Erythroblast (primary cell): ENCODE results near the gene TM7SF3.
"Not testable (repeated sequence)": the region's sequence is repeated elsewhere in the genome, so short reads cannot be mapped to it uniquely, and the experiment has no call there.

Source experiments
- DNase-seq, 2 experiments: peaks; one replicate each; lab custom pipeline; 2025; lab: John Stamatoyannopoulos, UW
- GATA1 ChIP-seq: IDR thresholded peaks from 2 replicates; pipeline ENCODE4 v1.6.1; 2011; ENCODE audit warnings: low read depth, mild to moderate bottlenecking, control low read depth, low read length, moderate library complexity
- POLR2A ChIP-seq: IDR thresholded peaks from 2 replicates; pipeline ENCODE4 v1.6.1; 2011; ENCODE audit warnings: mild to moderate bottlenecking, low read length

Gene TM7SF3, protein sequence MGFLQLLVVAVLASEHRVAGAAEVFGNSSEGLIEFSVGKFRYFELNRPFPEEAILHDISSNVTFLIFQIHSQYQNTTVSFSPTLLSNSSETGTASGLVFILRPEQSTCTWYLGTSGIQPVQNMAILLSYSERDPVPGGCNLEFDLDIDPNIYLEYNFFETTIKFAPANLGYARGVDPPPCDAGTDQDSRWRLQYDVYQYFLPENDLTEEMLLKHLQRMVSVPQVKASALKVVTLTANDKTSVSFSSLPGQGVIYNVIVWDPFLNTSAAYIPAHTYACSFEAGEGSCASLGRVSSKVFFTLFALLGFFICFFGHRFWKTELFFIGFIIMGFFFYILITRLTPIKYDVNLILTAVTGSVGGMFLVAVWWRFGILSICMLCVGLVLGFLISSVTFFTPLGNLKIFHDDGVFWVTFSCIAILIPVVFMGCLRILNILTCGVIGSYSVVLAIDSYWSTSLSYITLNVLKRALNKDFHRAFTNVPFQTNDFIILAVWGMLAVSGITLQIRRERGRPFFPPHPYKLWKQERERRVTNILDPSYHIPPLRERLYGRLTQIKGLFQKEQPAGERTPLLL

DNA sequence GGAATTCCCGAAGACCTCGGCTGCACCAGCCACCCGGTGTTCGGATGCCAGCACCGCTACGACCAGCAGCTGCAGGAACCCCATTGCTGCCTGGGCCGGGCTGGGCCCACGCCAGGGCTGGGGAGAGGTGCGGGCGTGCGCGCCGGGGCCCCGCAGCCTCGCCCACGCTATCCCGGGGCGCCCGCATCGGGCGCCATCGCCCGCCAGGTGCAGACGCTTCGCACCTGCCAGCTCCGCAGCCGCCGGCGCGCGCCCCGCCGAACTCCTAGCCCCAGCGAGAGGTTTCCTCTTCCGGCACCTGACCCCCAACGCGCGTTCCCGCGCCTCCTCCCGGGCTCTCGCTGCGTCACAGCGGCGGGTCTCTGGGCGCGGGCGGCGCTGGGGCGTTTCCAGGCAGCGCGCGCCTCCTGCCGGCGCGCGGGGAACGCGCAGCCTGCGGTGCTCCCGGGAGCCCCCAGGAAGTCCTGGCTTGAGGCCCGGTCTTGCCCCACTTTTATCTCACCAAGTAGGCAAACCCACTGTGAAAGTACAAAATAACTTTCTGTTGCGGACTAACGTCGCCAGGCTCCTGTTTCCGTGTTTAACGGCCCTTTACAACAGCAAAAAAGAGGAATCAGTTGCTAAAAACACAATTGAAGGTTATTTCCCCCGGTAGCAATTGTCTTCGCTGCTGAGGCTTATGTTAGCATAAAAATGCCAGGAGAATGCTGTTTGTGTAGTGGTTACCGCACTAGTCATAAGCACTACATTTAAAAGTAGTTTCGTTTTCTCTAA lies at the start of gene TM7SF3:
TM7SF3 (minus strand) TSS at position 300 of the 774 bp plus-strand sequence; CDS start at position 84, 216 bp downstream.
- DNase-seq = peak; percentile 96 to 97

DNA sequence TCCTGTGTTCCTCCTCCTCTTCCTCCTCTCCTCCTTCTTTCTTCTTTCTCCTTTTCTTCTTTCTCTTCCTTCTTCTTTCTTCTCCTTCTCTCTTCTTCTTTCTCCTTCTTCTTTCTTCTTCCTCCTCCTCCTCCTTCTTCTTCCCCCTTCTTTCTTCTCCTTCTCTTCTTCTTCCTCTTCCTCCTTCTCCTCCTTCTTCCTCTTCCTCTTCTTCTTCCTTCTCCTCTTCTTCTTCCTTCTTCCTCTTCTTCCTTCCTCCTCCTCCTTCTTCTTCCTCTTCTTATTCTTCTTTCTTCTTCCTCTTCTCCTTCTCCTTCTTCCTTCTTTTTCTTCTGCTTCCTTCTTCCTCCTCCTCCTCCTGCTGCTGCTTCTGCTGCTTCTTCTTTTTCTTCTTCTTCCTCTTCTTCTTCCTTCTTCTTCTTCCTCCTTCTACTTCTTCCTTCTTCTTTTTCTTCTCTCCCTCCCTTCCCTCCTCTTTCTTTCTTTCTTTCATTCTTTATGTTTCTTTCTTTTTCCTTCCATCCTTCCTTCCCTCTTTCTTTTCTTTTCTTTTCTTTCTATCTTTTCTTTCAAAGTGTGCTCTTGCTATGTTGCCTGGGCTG lies 49.2 kb upstream of the TM7SF3 start:
- no peak for DNase-seq
- no peak for TF ChIP-seq GATA1
- TF ChIP-seq POLR2A = no peak

More for the DNA sequence above, at the start of gene TM7SF3:
- TF ChIP-seq GATA1 (no peak), POLR2A (peak; percentile 91)

DNA sequence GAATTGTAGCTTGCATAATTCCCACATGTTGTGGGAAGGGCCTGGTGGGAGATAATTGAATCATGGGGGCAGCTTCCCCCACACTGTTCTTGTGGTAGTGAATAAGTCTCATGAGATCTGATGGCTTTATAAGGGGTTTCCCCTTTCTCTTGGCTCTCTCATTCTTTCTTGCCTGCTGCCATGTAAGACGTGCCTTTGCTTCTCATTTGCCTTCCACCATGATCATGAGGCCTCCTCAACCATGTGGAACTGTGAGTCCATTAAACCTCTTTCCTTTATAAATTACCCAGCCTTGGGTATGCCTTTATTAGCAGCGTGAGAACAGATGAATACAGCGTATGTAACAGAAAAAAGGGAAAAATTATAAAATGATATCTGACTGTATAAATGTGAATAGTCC lies 47.1 kb upstream of the TM7SF3 start:
- no peak for DNase-seq
- TF ChIP-seq POLR2A = no peak

DNA sequence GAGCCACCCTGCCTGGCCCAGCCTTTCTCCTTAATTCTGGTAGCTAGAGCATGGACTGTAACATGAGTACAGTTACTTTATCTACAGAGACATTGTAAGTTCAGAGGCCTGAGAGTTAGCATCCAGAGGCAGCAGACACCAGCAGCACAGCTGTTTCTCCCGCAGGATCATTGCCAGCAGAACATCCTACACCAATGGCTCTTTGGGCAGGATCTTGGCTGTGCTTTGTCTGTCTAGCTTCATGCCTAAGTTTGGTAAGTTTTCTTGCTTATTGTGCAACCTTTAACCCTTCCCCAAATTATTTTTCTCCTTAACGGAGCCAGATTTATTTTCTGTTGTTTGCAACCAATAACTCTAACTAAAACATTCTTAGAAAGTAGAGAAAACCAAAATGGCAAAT lies 46.6 kb upstream of the TM7SF3 start:
- TF ChIP-seq GATA1 (no peak), POLR2A (no peak)
- DNase-seq = no peak

DNA sequence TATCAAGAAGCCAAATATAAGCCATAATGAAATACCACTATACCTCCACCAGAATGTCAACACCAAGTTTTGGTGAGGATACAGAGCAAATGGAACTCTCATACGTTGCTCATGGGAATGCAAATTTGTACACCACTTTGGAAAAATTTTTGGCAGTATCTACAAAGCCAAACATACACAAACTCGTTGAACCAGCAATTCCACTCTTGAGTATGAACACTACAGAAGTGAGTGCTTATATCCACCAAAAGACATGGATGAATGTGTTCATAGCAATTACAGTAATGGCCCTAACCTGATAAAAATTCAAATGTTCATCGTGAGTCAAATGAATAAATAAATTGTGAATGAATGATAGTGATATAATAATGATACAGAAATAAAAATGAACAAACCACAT lies 43.4 kb upstream of the TM7SF3 start:
- no peak for TF ChIP-seq POLR2A
- no peak for TF ChIP-seq GATA1
- no peak for DNase-seq

DNA sequence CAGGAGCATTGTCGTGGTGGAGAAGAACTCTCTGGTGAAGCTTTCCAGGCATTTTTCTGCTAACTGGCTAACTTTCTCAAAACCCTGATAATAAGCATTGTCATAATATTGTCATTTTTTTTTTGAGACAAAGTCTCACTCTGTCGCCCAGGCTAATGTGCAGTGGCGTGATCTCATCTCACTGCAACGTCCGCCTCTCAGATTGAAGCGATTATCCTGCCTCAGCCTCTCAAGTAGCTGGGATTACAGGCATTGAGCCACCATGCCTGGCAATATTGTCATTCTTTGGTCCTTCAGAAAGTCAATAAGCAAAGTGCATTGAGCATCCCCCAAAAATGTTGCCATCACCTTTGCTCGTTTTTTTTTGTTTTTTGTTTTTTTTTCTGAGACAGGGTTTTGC lies 41.8 kb upstream of the TM7SF3 start:
- no peak for DNase-seq
- TF ChIP-seq POLR2A (no peak), GATA1 (no peak)

DNA sequence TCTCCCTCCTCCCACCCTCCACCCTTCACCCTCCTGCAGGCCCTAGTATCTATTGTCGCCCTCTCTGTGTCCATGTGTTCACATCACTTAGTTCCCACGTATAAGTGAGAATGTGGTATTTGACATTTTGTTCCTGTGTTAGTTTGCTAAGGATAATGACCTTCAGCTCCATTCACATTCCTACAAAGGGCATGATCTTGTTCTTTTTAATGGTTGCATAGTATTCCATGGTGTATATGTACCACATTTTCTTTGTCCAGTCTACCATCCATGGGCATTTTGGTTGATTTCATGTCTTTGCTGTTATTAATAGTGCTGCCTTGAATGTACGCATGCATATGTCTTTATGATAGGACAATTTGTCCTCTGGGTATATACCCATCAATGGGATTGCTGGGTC lies 38.6 kb upstream of the TM7SF3 start:
- DNase-seq = no peak
- no peak for TF ChIP-seq GATA1
- no peak for TF ChIP-seq POLR2A

DNA sequence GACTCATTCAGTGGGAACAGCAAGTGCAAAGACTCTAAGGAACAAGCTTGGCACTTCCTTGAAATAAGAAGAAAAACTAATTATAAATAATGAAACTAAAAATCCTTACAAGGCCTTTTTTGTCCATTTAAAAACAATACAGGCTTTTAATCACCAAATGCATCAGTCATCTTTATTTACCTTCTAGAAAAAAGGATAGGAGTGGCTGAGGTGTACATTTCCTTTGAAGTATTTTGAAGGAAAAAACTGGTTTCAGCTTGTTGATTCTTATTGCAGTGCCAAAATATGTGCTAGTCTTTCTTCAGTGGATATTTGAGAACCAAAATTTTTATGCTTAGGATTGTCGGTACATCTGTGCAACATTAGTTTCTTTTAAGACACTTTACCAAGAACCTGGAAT lies 38.0 kb upstream of the TM7SF3 start:
- TF ChIP-seq GATA1 = no peak
- TF ChIP-seq POLR2A = no peak
- DNase-seq = no peak

DNA sequence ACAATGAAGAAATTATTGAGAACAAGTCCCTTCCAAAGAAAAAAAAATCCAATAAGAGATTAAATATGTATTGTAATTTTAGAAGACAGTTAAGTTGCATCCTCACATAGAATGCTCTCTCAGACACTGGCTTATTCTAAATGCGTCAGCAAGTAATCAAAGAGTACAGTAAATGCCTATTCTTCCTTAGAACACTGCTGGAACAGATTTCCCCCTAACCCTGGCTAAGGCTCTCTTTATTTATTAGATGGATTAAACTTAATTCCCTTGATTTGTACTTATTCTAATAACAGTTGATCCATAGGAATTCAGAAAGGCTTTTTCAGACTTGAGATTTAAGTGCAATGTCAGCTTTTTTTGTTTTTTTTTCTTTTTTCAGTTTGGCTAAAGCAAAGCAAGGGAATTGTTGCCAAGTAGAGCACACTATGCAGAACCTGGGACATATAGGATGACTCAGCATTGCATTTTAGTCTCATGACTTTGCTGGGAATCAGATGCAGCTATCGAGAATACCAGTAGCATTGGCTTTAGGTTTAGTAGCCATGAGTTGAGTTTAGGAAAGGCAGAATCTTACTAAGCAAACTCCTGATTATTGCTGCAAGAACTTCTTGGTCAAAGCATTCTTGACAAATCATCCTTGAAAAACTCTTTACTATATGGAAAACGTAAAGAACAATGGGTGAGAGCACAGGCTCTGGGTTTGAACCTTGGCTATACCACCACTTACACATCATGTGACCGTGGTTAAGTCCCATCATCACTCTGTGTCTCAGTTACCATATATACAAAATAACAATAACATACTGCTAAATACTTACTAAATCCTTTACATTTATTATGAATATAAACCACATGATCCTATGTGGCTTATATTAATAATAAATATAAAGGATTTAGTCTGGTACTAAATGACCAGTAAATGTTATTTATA lies 34.9 kb upstream of the TM7SF3 start:
- DNase-seq = peak; percentile 40 to 61
- TF ChIP-seq POLR2A (no peak), GATA1 (no peak)

DNA sequence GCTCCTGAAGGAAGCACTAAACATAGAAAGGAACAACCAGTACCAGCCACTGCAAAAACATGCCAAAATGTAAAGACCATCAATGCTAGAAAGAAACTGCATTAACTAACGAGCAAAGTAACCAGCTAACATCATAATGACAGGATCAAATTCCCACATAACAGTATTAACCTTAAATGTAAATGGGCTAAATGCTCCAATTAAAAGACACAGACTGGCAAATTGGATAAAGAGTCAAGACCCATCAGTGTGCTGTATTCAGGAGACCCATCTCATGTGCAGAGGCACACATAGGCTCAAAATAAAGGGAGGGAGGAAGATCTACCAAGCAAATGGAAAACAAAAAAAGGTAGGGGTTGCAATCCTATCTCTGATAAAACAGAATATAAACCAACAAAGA lies 27.8 kb upstream of the TM7SF3 start:
- not testable (repeated sequence) for DNase-seq

DNA sequence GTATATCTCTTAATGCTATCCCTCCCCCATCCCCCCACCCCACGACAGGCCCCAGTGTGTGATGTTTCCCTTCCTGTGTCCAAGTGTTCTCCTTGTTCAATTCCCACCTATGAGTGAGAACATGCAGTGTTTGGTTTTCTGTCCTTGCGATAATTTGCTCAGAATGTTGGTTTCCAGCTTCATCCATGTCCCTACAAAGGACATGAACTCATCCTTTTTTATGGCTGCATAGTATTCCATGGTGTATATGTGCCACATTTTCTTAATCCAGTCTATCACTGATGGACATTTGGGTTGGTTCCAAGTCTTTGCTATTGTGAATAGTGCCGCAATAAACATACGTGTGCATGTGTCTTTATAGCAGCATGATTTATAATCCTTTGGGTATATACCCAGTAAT lies 26.5 kb upstream of the TM7SF3 start:
- not testable (repeated sequence) for DNase-seq

DNA sequence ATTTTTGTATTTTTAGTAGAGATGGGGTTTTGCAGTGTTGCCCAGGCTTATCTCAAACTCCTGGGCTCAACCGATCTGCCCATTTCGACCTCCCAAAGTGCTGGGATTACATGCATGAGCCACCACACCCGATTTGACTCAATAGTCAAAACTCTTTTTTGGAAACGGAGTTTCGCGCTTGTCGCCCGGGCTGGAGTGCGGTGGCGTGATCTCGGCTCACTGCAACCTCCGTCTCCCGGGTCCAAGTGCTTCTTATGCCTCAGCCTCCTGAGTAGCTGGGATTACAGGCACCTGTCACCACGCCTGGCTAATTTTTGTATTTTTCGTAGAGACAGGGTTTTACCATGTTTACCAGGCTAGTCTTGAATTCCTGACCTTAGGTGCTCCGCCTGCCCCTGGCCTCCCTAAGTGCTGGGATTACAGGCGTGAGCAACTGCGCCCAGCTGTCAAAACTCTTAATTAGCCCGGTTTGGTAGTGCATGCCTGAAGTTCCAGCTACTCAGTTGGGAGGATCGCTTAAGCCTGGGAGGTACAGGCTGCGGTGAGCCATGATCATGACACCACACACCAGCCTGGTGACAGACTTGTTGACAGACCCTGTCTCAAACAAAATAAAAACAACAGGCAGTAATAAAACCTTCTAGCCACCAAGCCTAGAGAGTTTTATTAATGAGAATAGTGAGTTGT lies 20.6 kb upstream of the TM7SF3 start:
- DNase-seq = no peak
- TF ChIP-seq GATA1 (no peak), POLR2A (no peak)
